GM12891 (cell line): Measurements from ENCODE around the gene COLEC12.

Experiments
- PAX5 ChIP-seq: IDR thresholded peaks from 2 replicates; pipeline ENCODE4 v1.6.1; 2011; ENCODE audit warnings: low read length, moderate library complexity, mild to moderate bottlenecking; ENCODE audit not compliant: insufficient read depth, severe bottlenecking
- POLR2A ChIP-seq: IDR thresholded peaks from 2 replicates; pipeline ENCODE4 v1.6.1; 2011; ENCODE audit warnings: low read depth, low read length, control low read depth
- POLR2AphosphoS5 ChIP-seq: IDR thresholded peaks from 2 replicates; pipeline ENCODE4 v1.6.1; 2011; ENCODE audit warnings: low read depth, low read length, control low read depth
- POU2F2 ChIP-seq: IDR thresholded peaks from 2 replicates; pipeline ENCODE4 v1.6.1; 2011; ENCODE audit warnings: low read depth, mild to moderate bottlenecking, control low read depth, low read length, moderate library complexity
- SPI1 ChIP-seq: IDR thresholded peaks from 2 replicates; pipeline ENCODE4 v1.6.1; 2011; ENCODE audit warnings: low read depth, low read length, control low read depth
- TAF1 ChIP-seq: IDR thresholded peaks from 2 replicates; pipeline ENCODE4 v1.6.1; 2011; ENCODE audit warnings: low read depth, low read length, control low read depth

DNA sequence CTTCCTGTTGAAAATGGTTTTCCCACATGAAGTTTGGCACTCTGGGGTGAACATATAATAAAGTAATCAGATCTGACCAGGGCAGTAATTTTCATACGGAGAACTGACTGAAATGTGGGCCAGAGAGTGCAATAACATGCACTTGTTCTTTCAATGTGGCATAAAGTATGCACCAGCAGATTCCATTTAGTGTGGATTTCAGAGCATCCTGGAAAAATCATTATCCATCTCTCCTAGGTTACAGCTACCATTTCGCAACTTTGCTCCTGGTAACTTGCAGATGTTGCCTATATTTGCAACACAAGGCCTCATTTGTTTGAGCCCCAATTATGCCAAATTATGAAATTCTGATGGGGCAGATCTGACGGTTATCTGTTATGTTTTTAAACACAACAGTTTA, 55.4 kb downstream of the COLEC12 start:
- TF ChIP-seq POLR2A (no peak), TAF1 (no peak), PAX5 (no peak), POLR2AphosphoS5 (no peak), SPI1 (no peak), POU2F2 (no peak)
